ENCODE data around the gene C5orf58.
A peak's percentile ranks its signal among the peaks of the same experiment; 100 is the strongest.

C5orf58 gene

GRCh38 chr5:170261528-170262043 lies 28.8 kb downstream of the C5orf58 start:
- DNase-seq, result no peak

- no peak for DNase-seq
Observed at GRCh38 chr5:170262061-170263045, 29.6 kb downstream of the C5orf58 start.

GRCh38 chr5:170263906-170264305 lies 31.1 kb downstream of the C5orf58 start:
- no peak for DNase-seq

- no peak for DNase-seq
Observed at GRCh38 chr5:170265522-170265921, 32.7 kb downstream of the C5orf58 start.

- no peak for DNase-seq
Observed at GRCh38 chr5:170266570-170267381, 34.0 kb downstream of the C5orf58 start.

- DNase-seq, result peak; percentile 57
Observed at GRCh38 chr5:170267431-170268152, 34.8 kb downstream of the C5orf58 start.

- DNase-seq, result no peak
Observed at GRCh38 chr5:170268153-170268689, 35.4 kb downstream of the C5orf58 start.

- no peak for DNase-seq
Observed at GRCh38 chr5:170268884-170269283, 36.1 kb downstream of the C5orf58 start.

GRCh38 chr5:170269579-170269978 lies 36.8 kb downstream of the C5orf58 start:
- DNase-seq, result no peak

- DNase-seq, result no peak
Observed at GRCh38 chr5:170270293-170271069, 37.7 kb downstream of the C5orf58 start.

GRCh38 chr5:170273968-170274710 lies 41.4 kb downstream of the C5orf58 start:
- no peak for DNase-seq

GRCh38 chr5:170275376-170275994 lies 42.7 kb downstream of the C5orf58 start:
- no peak for DNase-seq

GRCh38 chr5:170276140-170276539 lies 43.4 kb downstream of the C5orf58 start:
- DNase-seq, result no peak

GRCh38 chr5:170277867-170278281 lies 45.1 kb downstream of the C5orf58 start:
- DNase-seq, result no peak

GRCh38 chr5:170278611-170279458 lies 46.0 kb downstream of the C5orf58 start:
- DNase-seq, result no peak

GRCh38 chr5:170279459-170279817 lies 46.7 kb downstream of the C5orf58 start:
- no peak for DNase-seq

GRCh38 chr5:170280011-170280493 lies 47.3 kb downstream of the C5orf58 start:
- DNase-seq, result no peak

GRCh38 chr5:170283296-170283695 lies 50.5 kb downstream of the C5orf58 start:
- no peak for DNase-seq

GRCh38 chr5:170284231-170284630 lies 51.4 kb downstream of the C5orf58 start:
- DNase-seq, result no peak
